HepG2 (cell line): Measurements from ENCODE around the gene MSMO1. TPM values are rescaled to one million over a fixed set of nuclear protein-coding genes. Genes with fewer than 3 reads are reported as not detected.

Source experiments
- BCL3 ChIP-seq: sonication (generic); formaldehyde crosslinking; IDR thresholded peaks from 2 replicates; pipeline ENCODE4 v1.5.1; 2020; ENCODE audit warnings: mild to moderate bottlenecking, missing genetic modification reagents, moderate library complexity
- CBFB ChIP-seq: sonication (generic); formaldehyde crosslinking; IDR thresholded peaks from 2 replicates; pipeline ENCODE4 v1.4.0; 2020; ENCODE audit warnings: missing genetic modification reagents
- GZF1 ChIP-seq: sonication (generic); formaldehyde crosslinking; IDR thresholded peaks from 2 replicates; pipeline ENCODE4 v1.5.1; 2020; ENCODE audit warnings: mild to moderate bottlenecking, missing genetic modification reagents
- ISL2 ChIP-seq: sonication (generic); formaldehyde crosslinking; IDR thresholded peaks from 2 replicates; pipeline ENCODE4 v1.5.0; 2020; ENCODE audit warnings: missing genetic modification reagents
- MAZ ChIP-seq, 2 experiments: sonication (generic) in 1 of 2; formaldehyde crosslinking in 1 of 2; IDR thresholded peaks; 2 replicates each; pipeline versions ENCODE4 v1.5.0 to v1.6.1; 2012 to 2020; ENCODE audit warnings: low read depth in 2 of 2, mild to moderate bottlenecking in 2 of 2, borderline replicate concordance in 1 of 2, improper control_type of control experiment in 1 of 2, low read length in 1 of 2, missing genetic modification reagents in 1 of 2, moderate library complexity in 1 of 2
- RARA ChIP-seq: IDR thresholded peaks from 2 replicates; pipeline ENCODE4 v1.6.1; 2016; ENCODE audit warnings: missing genetic modification reagents, missing compliant biosample characterization
- RBAK ChIP-seq: sonication (generic); formaldehyde crosslinking; IDR thresholded peaks from 2 replicates; pipeline ENCODE4 v1.5.1; 2020; ENCODE audit warnings: mild to moderate bottlenecking, missing genetic modification reagents
- RNF219 ChIP-seq: sonication (generic); formaldehyde crosslinking; IDR thresholded peaks from 2 replicates; pipeline ENCODE4 v1.5.0; 2020; ENCODE audit warnings: mild to moderate bottlenecking, missing genetic modification reagents
- SKIL ChIP-seq: sonication (generic); formaldehyde crosslinking; IDR thresholded peaks from 2 replicates; pipeline ENCODE4 v1.8.0; 2022; ENCODE audit warnings: missing genetic modification reagents, mild to moderate bottlenecking, moderate library complexity, borderline replicate concordance
- ZMAT3 ChIP-seq: sonication (generic); formaldehyde crosslinking; conservative IDR thresholded peaks from 2 replicates; pipeline ENCODE4 v1.7.0; 2021; ENCODE audit warnings: missing genetic modification reagents
- ZNF609 ChIP-seq: sonication (generic); formaldehyde crosslinking; IDR thresholded peaks from 2 replicates; pipeline ENCODE4 v1.4.0; 2020; ENCODE audit warnings: mild to moderate bottlenecking, missing genetic modification reagents, borderline replicate concordance
- ZNF629 ChIP-seq: sonication (generic); formaldehyde crosslinking; conservative IDR thresholded peaks from 2 replicates; pipeline ENCODE4 v1.5.0; 2020; ENCODE audit warnings: missing genetic modification reagents
- ZNF761 ChIP-seq: sonication (generic); formaldehyde crosslinking; conservative IDR thresholded peaks from 2 replicates; pipeline ENCODE4 v1.4.0; 2020; ENCODE audit warnings: mild to moderate bottlenecking, missing genetic modification reagents
- ZNF788 ChIP-seq: sonication (generic); formaldehyde crosslinking; IDR thresholded peaks from 2 replicates; pipeline ENCODE4 v1.5.0; 2020; ENCODE audit warnings: mild to moderate bottlenecking, missing genetic modification reagents, borderline replicate concordance
- polyA plus RNA-seq, 8 experiments: library from polyadenylated mRNA; depleted of rRNA in 3 of 8; stranded (reverse) in 7 of 8; unstranded in 1 of 8; fragments of >200 nt; fragmentation: Illumina TruSeq in 4 of 8; extraction: Trizol in 4 of 8; gene quantifications; 2 replicates each; pipeline versions ENCODE4 v1.2.1 to v1.2.3, GENCODE V29; 2011 to 2016; ENCODE audit warnings: low read depth in 4 of 8, missing spikeins in 1 of 8, mixed read lengths in 1 of 8; ENCODE audit not compliant: insufficient read depth in 1 of 8
- total RNA-seq, 5 experiments: library from RNA; depleted of rRNA; stranded (reverse); fragments of >200 nt; fragmentation: Illumina TruSeq; extraction: Trizol; gene quantifications; 2 replicates each; pipeline ENCODE4 v1.2.3, GENCODE V29; 2016; ENCODE audit warnings: low read depth in 1 of 5
- TF ChIP-seq, protein P1 (sequence below): sonication (generic); formaldehyde crosslinking; IDR thresholded peaks from 2 replicates; pipeline ENCODE4 v1.5.0; 2020; ENCODE audit warnings: missing genetic modification reagents

The MSMO1 gene
- total and polyA plus RNA-seq, 2 of the 13 experiments (the other 11 are each of a cell fraction or from before 2014, with no cell fraction given), result 98.1 to 216 TPM

GRCh38 chr4:165327211-165328100 lies at the start of gene MSMO1 (continued):
- TF ChIP-seq RNF219 (peak; percentile 42; the same call in 1 of the 2 replicates), ZNF609 (CRISPR knock-in tag) (peak; percentile 63; the same call in 1 of the 2 replicates), ZMAT3 (CRISPR knock-in tag) (peak; percentile 81), CBFB (CRISPR knock-in tag) (no peak), SKIL (CRISPR knock-in tag) (peak; percentile 45; the same call in 1 of the 2 replicates), MAZ (IDR thresholded peaks at IDR 0.05; ENCODE audit: borderline replicate concordance, low read depth, low read length) (peak; percentile 20), MAZ (CRISPR knock-in tag; IDR thresholded peaks at IDR 0.05; ENCODE audit: low read depth) (peak; percentile 70; the same call in 1 of the 2 replicates), RBAK (CRISPR knock-in tag) (no peak), ZNF629 (CRISPR knock-in tag) (no peak), ZNF788 (CRISPR knock-in tag) (peak; percentile 66; the same call in 1 of the 2 replicates), ISL2 (CRISPR knock-in tag) (peak; percentile 33; the same call in 1 of the 2 replicates), RARA (CRISPR knock-in tag) (peak; percentile 39; the same call in 1 of the 2 replicates), ZNF761 (CRISPR knock-in tag) (peak; percentile 83), GZF1 (CRISPR knock-in tag) (0 out of 2 replicates have a peak, but pooled peaks have one; percentile 79), BCL3 (CRISPR knock-in tag) (peak; percentile 86; the same call in 1 of the 2 replicates)
- TF ChIP-seq, protein P1, sequence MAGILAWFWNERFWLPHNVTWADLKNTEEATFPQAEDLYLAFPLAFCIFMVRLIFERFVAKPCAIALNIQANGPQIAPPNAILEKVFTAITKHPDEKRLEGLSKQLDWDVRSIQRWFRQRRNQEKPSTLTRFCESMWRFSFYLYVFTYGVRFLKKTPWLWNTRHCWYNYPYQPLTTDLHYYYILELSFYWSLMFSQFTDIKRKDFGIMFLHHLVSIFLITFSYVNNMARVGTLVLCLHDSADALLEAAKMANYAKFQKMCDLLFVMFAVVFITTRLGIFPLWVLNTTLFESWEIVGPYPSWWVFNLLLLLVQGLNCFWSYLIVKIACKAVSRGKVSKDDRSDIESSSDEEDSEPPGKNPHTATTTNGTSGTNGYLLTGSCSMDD (CRISPR knock-in tag), result no peak
